ENCODE results near the gene PITX1.

The PITX1 gene

GRCh38 chr5:135027697-135028615 is 6.1 kb downstream of the PITX1 start:
- no peak for DNase-seq

GRCh38 chr5:135027266-135027696 is 6.7 kb downstream of the PITX1 start:
- no peak for DNase-seq

GRCh38 chr5:135026645-135027265 is 7.3 kb downstream of the PITX1 start:
- no peak for DNase-seq

GRCh38 chr5:135025730-135026644 is 8.0 kb downstream of the PITX1 start:
- DNase-seq: no peak

- no peak for DNase-seq
Measured at GRCh38 chr5:135024956-135025729, 8.9 kb downstream of the PITX1 start.

GRCh38 chr5:135020111-135020895 is 13.7 kb downstream of the PITX1 start:
- DNase-seq: no peak

- no peak for DNase-seq
Measured at GRCh38 chr5:135019314-135019713, 14.7 kb downstream of the PITX1 start.

- DNase-seq: no peak
Measured at GRCh38 chr5:135018457-135018856, 15.6 kb downstream of the PITX1 start.

- no peak for DNase-seq
Measured at GRCh38 chr5:135016861-135017290, 17.2 kb downstream of the PITX1 start.

- DNase-seq: no peak
Measured at GRCh38 chr5:135015942-135016341, 18.1 kb downstream of the PITX1 start.

GRCh38 chr5:135013947-135014570 is 20.0 kb downstream of the PITX1 start:
- no peak for DNase-seq

GRCh38 chr5:135013445-135013844 is 20.6 kb downstream of the PITX1 start:
- no peak for DNase-seq

- DNase-seq: no peak
Measured at GRCh38 chr5:135012951-135013391, 21.1 kb downstream of the PITX1 start.

GRCh38 chr5:135012033-135012588 is 21.9 kb downstream of the PITX1 start:
- no peak for DNase-seq

GRCh38 chr5:135011355-135012032 is 22.5 kb downstream of the PITX1 start:
- no peak for DNase-seq

GRCh38 chr5:135010502-135011354 is 23.3 kb downstream of the PITX1 start:
- DNase-seq: no peak

- DNase-seq: no peak
Measured at GRCh38 chr5:135009736-135010501, 24.1 kb downstream of the PITX1 start.
